Hematopoietic multipotent progenitor cell treated with erythropoietin and hydrocortisone succinate and interleukin-3 and kit ligand, for 15 days (in vitro differentiated cells): ENCODE results near the gene LRRC4B.

Experiments
- DNase-seq: peaks from one replicate; pipeline ENCODE4 v3.0.0-alpha.2; 2015; ENCODE audit warnings: low spot score

Gene LRRC4B

DNA sequence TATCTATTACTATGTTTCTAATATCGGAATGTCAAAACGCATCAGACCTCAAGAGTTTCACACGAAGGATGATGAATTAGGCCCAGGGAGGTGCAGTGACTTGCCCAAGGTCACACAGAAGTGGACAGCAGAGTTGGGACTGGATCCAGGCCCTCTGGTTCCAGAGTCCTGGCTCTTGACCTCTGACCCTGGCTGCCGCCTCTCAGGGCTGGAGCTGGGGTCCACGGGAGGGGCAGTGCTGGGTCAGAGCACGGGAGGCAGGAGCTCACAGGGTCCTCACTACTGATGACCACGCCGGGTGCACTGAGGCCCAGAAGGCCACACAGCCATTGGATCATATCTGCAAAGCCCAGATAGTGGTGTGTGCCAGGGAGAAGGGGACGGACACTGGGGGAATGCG lies 45.4 kb downstream of the LRRC4B start:
- no peak for DNase-seq

DNA sequence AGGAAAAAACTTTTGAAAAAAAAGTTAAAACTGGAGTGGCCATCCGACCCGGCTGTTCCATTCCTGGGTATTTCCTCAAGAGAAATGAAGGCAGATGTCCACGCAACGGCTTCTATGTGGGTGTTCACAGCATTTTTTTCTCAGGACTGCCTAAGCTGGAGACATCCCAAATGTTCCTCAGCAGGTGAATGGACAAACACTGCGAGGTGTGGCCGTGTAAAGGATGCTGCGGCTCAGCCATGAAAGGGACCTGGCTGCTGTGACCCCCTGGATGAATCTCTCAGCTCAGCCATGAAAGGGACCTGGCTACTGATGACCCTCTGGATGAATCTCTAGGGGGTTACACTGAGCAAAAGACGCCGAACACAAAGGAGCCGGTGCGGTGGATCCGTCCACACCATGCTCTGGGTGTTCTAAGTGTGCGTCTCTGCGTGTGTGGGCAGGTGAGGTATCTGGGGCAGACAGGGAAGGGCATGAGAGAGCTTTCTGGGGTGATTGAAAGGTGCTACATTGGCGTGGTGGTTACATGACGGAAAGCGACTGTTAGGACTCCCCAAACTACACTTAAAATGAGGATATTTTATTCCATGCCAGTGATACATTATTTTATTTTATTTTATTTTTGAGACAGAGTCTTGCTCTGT lies 47.3 kb downstream of the LRRC4B start:
- no peak for DNase-seq

DNA sequence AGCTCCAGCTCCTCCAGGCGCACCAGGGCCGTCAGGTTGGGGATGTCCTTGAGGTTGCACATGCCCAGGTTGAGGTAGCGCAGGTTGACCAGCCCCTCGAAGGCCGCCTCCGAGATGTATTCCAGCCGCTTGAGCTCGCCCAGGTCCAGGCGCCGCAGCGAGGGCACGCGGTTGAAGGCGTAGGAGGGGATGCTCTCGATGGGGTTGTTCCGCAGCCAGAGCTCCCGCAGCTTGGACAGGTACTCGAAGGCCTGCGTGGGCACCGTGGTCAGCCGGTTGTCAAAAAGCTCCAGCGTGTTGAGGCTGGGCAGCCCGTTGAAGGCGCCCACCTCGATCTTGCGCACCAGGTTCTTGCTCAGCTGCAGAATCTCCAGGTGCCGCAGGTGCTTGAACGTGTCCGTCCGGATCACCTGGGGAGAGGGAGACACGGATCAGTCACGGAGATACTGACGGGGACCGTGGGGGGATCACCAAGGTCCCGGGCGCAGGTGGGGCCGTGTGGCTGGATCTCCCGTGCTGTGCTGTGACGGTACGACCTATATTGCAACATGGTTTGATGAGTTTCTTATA lies 49.1 kb downstream of the LRRC4B start:
- no peak for DNase-seq

DNA sequence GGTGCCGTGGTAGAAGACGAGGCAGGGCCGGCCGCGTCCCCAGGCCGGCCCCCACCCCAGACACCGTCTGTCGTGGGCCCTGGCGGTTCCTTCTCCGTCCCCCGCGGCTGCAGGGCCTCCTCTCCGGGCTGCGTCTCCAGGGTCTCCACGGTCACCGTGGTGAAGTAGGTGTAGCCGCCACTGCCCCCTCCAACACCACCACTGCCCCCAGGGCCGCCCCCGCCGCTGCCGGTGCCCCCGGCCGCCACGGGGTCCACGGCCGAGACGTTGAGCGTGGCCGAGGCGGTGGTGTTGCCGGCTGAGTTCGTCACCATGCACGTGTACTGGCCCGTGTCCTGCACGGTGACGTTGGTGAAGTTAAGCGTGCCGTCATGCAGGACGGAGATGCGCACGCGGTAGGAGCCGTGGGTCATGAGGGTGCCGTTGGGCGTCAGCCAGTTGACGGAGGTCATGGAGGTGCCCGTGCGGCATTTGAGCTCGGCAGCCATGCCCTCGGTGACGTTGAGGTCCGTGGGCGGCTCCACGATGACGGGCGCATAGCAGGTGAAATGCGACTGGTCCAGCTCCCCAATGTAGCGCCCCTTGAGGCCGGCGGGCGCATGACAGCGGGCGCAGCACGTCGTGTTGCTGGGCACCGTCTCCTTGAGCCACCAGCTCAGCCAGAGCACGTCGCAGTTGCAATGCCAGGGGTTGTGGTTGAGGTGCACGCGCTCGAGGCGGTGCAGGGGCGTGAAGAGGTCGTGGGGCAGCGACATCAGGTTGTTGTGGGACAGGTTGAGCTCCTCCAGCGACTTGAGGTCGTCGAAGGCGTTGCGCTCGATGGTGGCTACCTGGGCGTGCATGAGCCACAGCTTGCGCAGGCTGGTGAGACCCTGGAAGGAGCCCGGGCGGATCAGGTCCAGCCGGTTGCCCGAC lies 49.9 kb downstream of the LRRC4B start:
- no peak for DNase-seq

DNA sequence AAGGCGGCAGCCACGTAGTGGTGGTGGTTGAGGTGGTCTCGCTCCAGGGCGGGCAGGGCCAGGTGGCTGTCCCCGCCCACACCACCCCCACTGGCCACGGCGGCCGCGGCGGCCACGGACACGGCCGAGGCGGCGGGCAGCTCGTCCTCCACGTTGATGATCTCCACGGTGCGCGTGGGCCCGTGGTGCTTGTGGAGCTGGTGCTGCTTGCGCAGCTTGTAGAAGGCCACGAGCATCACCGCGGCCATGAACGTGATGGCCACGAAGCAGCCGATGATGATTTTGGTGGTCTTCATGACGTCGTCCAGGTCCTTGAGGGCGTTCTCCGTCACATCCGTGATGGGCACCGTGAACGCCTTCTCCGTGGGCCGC lies 50.5 kb downstream of the LRRC4B start:
- no peak for DNase-seq

DNA sequence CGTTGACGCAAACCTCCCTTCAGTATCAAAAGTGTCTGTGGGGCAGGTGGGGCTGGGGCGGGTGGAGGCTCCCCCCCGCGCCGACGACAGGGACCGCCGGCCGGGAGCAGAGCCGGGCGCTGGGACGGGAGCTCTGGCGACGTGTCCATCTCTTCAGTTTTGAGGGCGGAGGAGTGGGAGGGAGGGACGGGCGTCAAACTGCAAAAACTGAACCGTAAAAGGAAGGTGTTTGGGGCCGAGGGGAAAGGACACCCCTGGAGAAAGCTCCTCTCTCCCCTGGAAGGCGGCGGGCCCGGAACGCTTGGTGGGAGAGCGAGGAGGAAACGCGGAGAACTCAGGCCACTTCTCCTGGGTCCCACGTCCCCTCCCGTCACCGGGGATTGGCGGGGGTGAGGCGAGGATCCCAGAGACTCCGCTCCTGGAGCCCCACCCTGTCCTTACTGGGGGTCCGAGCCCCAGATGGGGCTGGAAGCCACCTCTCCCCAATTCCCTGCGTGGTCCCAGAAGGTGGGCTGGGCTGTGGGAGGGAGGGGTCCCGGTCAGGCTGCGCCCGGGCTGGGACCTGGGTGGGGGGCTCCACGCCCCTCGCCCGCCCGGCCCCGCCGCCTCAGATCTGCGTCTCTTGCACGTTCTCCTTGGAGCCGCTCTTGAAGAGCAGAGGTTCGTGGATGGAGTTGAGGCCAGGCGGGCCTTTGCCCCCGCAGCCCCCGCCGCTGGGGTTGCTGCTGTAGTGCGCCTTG lies 51.1 kb downstream of the LRRC4B start:
- no peak for DNase-seq

DNA sequence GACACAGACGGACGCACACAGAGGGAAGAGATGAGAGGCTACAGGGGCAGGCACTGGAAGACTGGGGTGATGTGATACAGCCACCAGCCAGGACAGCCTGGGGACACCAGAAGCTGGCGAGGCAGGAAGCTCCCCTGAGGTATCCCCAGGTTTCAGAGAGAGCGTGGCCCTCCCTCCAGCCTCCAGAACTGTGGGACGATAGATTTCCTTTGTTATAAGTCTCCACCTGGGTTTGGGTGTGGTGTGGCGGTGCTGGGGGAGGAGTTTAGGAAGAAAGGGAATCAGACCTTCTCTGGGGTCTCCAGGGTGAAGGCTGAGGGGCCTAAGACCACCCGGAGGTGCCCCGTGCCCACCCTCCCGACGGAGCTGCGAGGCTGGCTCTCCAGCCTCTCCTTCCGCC lies 51.8 kb downstream of the LRRC4B start:
- no peak for DNase-seq

DNA sequence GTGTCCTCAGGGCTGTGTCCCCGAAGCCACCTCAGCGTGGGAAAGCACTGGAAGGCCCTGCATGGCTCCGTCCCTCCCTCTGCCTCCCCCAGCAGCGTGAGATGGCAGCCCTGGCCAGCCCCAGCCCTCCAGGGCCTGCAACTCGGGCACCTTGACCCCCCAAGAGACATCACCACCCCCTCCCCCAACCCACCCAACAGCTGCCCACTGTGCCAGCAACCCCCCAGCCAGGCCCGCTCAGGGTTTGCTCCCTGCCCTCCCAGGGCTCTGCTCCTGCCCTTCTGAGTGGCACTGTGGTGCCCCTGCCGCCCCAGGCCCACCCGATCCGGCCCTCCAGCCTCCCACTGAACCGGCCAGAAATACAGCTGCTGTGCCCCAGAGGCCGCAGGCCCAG lies 53.1 kb downstream of the LRRC4B start:
- no peak for DNase-seq

DNA sequence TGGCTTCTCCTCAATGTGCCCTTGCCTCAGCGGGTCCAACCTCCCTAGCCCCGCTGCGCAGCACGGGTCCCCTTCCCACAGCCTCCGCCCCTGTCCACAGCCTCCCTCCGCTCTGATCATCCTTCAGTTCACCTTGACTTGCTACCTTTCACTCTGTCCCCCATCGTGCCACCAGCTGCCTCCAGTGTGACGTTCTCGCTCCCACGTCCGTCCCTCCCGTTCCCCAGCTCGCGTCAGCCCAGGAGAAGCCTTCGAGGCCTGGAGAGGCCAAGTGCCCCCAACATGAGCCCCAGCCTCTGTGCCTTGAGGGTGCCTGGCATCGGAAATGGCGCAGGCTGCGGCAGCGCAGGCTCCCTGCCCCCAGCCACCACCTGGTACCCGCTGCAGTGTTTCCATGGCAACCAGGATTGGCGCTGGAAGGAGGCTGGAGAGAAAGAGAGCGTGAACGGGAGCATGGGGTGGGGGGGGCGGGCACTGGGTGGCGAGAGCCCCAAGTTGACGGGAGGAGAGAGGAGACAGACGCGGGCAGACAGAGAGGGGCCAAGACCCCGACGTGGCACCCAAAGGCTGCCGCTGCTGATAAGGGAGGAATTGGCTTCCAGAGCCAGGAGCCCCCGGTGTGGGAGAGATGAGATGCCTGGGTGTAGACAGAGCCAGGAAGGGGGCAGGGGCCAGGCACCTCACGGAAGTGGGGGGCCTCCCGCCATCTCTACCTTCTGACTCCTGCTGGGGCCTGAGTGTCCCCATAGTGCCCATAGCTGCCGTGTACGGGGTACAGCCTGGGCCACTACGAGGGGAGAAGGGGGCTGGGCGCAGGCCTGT lies 53.7 kb downstream of the LRRC4B start:
- DNase-seq: no peak

DNA sequence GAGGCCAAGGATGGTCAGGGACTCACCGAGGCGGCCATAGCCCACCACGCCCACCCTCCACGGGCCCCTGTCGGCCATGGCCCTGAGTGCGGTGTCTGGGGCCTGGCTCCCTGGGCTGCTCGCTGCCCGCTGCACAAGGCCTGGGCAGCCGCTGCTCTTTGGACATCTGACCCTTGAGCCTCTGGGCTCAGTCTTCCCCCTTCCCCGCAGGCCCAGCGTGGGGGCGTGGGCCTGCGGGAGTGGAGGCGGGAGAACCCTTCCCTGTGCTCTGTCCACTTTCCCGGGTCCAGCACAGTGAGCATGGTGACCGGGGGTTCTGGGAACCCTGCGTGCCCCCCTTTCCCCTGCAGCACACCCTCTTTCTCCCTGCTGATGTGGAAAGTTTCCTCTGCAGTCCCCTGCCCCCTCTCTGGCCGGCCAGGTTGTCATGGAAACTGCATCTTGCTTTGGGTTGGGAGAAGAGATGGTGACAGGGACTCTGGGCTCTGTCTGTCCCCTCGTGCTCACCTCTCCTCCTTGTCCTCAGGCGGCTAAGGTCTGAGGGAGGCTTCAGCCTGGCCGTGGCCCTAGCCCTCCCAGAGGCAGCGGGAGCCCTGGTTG lies 54.4 kb downstream of the LRRC4B start, which contains the start of gene ASPDH:
TSS of gene ASPDH (minus strand) at position 168 of the 600 bp plus-strand sequence. CDS start at position 78, 90 bp downstream.
- DNase-seq: no peak

DNA sequence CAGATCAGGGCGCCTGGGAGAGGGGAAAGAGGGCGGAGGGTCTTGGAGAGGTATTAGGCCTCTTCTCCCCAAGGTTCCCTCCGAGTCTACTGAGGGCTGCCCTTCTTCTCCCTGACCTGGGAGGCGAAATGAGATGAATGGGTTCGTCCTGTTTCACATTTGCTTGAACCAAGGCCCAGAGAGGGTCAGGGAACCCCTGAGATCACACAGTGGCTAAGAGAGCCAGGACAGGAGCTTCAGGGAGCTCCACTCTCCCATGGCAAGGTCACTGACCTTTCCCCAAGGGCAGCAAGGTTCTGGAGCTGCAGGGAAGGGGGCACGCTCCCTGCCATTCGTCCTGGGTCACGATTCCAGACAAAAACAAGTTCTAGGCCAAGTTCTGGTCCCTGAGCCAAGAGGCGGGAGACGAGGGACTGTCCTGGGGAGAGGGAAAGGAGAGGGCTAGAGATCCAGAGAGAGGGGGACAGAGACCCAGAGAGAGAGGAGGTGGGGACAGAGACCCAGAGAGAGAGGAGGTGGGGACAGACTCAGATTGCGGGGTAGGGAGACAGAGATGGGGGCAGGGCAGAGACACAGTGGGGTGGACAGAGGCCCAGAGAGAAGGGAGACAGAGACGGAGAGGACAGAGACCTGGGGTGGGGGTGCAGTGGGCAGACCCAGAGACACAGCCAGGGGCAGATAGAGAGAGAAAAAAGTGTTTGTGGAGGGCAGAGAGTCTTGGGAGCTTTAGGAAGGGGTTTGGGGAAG lies 55.1 kb downstream of the LRRC4B start:
- no peak for DNase-seq

DNA sequence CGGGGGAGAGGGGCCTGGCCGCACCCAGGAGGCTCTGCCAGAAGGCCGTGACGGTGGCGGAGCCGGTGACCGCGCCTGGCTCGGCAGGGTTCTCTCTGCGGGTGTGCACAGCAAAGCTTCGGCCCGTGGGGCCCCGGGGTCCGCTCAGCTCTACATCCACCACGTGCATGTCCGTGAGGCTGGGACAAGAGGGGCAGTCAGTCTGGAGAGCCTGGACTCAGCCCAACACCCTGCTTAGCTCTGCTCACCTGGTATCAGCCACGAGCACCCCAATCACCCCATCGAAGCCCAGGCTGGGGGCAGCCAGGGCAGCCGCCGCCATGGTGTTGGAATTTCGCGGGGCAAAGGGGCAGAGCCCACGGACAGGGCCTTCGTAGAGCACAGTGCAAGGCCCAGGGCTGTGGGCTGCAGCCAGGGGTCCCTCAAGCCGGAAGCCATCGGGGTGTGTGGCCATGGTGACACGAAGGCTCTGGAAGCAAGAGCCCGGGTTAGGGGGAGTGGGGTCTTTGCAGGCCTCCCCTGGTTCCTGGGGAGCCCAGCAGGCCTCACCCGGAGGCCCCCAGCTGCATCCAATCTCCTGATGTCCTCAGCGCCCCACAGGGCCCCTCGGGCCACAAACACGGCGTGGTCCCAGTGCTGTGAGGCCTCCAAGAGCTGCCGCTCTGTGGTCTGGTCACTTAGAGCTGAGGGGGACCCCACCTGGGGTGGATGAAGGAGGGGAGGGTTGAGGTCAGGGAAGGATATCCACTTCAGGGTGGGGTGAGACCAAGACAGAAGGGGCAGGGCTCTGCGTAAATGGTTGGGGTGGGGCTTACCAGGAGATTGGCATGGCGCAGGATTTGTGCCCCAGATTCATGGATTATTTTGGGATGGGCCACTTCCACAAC lies 55.9 kb downstream of the LRRC4B start:
- no peak for DNase-seq

DNA sequence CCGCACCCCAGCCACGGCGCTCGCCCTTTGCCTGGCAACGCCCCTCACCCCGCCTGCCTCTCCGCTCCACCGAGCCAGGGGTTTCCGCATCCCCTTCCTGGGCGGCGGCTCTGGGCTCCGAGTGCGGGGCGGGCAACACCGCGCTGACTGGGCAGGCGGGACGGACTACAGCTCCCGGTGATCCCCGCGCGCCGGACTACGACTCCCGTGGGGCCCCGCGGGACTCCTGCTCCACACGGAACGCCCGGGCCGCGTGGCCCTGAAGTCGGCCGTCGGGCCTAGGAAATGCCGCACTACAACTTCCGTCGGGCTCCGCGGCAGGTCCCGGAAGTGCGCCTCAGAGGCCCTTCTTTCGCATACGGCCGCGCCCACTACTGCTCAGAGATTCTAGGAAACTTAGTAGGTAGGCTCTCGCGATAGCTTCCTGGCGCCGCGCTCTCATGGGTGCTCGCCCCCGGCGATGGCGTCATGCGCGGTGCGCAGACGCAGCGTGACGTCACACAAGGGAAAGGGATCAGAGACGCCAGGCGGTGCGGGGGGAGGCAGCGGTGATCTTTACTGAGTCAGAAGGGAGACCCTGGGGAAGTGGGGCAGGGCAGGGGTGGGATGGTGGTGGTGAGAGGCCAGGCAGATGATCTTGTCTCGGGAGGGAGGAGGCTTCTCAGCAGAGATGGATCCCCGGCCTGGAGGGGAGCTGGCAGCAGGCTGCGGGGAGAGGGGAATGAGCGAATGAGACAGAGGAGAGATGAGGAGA lies 57.0 kb downstream of the LRRC4B start, which contains the start of gene JOSD2:
TSS of gene JOSD2 (minus strand) at position 123 of the 754 bp plus-strand sequence. CDS start 760 bp downstream, outside the sequence.
- peak; percentile 98 for DNase-seq

DNA sequence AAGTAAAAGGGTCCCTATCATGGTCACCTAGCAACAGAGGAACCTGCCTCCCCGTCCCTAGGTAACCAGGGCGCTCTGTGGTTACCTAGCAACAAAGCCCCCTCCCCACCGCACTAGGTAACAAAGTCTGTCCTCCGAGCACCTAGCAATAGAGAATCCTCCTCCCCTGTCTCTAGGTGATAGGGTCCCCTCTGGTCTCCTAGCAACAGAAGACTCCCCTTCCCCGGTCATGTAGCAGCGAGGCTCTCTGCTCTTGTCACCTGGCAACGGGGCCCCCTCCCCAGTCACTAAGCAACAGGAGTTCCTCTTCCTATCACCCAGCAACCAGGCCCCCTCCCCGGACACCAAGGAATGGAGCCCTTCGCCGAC lies 57.6 kb downstream of the LRRC4B start:
- DNase-seq: no peak

DNA sequence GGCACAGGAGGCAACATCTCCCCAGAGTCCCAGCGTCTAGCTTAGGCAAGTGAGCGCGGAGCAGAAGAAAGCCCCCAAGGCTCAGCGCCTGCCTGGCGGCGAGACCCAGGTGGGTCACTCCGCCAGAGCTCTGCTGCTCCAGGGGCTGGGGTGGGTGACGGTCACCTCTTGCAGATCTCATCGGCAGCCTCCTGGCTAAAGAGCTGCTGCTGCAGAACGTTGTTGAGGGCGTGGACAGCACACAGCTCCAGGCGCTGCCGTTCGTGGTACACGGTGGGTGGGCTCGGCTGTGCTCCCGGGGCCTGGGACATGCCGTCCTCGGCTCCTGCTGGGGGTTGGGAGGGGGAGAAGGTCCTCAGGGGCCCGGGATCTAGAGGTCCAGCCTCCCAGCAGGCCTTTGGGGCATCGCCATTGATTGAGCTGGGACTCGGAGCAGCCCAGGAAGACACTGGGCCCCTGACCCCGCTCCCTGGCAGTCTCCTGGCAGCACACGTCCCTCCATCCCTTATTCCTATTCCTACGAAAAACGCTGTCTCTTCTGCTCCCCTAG lies 58.0 kb downstream of the LRRC4B start:
- DNase-seq: no peak

DNA sequence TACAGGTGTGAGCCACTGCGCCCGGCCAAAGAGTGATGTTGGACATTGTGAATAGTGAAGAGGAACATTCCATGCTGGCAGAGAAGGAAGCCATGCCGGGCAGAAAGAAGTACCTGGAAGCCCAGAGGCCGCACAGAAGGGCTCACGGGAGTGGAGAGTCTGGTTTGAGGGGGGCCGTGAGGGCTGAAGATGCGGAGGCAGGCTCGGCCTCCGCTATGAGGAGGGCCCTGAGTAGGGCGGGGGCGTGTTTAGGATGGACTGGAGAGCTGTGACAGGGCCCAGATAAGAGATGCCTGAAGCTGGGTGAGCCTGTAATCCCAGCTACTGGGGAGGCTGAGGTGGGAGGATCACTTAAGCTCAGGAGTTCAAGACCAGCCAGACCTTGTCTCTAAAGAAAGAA lies 58.9 kb downstream of the LRRC4B start:
- peak; percentile 6 for DNase-seq

DNA sequence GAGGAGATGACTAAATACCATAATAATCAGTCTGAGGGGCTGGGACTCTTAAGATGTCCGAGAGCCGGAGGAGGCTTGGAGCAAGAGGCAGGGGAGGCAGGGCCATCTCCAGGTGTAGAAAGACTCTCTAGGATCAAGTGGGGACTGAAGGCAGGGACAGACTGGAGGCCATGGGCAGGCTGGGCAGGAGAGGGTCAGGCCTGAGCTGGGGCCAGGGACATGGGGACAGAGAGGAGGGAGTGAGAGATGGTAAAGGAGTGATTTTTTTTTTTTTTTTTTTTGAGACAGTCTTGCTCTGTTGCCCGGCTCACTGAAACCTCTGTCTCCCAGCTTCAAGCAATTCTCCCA lies 59.4 kb downstream of the LRRC4B start:
- DNase-seq: no peak

DNA sequence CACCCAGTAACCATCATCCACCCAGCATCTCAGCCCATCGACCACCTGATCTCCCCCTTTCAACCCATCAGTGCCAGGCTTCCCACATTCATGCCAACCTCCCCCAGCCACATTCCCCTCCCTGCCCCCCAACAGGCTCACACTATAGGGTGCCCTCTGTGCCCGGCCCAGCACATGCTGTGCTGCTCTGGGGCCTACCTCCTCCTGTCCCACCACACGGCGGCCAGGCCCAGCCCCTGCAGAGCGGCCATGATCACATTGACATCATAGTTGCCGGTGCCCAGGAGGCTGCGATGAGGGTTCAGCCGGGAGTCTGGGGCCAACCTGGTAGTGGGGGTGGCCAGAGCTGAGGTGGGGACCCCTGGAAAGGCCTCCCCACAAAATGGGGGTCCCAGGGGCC lies 60.9 kb downstream of the LRRC4B start:
- no peak for DNase-seq
